ENCODE results near the gene JARID2.

The JARID2 gene

DNA sequence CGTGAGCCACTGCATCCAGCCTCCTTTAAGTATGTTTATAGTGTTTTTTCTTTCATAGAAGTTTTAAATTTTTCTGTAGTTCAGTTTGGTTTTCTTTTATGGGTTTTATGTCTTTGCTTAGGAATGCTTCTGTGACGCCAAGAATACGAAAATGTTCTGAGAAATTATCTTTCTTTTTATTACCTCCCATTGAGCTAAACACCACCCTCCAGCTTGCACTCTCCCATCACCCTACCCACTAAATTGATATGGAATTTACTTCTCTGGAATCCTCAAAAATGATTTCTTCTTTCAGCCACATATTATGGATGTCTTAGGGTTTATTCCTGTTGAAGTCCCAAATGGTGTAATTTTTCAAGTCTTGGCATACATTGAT, 38.1 kb downstream of the JARID2 start:
- DNase-seq (ENCODE audit: low spot score) = no peak
- Histone ChIP-seq H3K9ac (ENCODE audit: low read depth, low read length, poor library complexity) (no peak overlapping the region), H3K14ac (ENCODE audit: low read length) (no peak overlapping the region), H2BK12ac (ENCODE audit: low read length) (no peak overlapping the region), H3K9me3 (replicated peaks in 1 of 2; ENCODE audit: control insufficient read depth in 2 of 2, insufficient read depth in 1 of 2, low read depth in 1 of 2, low read length in 2 of 2) (peaks cover 2 to 5% of the 10 kb centered on the region in 2 donors), H2AK5ac (ENCODE audit: low read depth, low read length) (no peak overlapping the region), H3K27ac (replicated peaks; ENCODE audit: low read length) (no peak overlapping the region), H4K8ac (ENCODE audit: low read depth, low read length) (no peak overlapping the region), H3K4me3 (ENCODE audit: low read length in 2 of 2) (no peak overlapping the region), H3K4me2 (ENCODE audit: insufficient read depth, low read length, poor library complexity, severe bottlenecking) (no peak overlapping the region), H3K36me3 (replicated peaks in 1 of 2; ENCODE audit: control insufficient read depth in 2 of 2, insufficient read depth in 2 of 2, low read length in 2 of 2) (peaks cover 0 to 10% of the 10 kb centered on the region in 2 donors), H2BK120ac (ENCODE audit: low read depth, low read length) (no peak overlapping the region), H3K4me1 (ENCODE audit: control insufficient read depth in 2 of 2, insufficient read depth in 1 of 2, low read depth in 1 of 2, low read length in 2 of 2) (peaks cover 0 to 5% of the 10 kb centered on the region in 2 donors), H2BK15ac (ENCODE audit: low read length) (no peak overlapping the region), H3K23ac (ENCODE audit: low read depth, low read length, poor library complexity) (no peak overlapping the region), H2BK5ac (ENCODE audit: low read length) (no peak overlapping the region), H4K91ac (ENCODE audit: low read depth, low read length, poor library complexity) (no peak overlapping the region), H2AFZ (ENCODE audit: low read length) (no peak overlapping the region), H3K27me3 (ENCODE audit: control insufficient read depth in 3 of 3, insufficient read depth in 3 of 3, low read depth in 1 of 3, low read length in 3 of 3) (no peaks in the 10 kb centered on the region), H3K79me1 (ENCODE audit: low read depth, low read length) (no peaks in the 10 kb centered on the region), H3K4ac (ENCODE audit: low read length) (no peak overlapping the region), H3K18ac (ENCODE audit: low read length) (no peak overlapping the region)
- no CpG with 5 or more reads among the region's 3 CpGs for WGBS, 2 donors (ENCODE audit: extremely low coverage in 2 of 2, insufficient read length in 2 of 2, insufficient replicate concordance in 1 of 2)

DNA sequence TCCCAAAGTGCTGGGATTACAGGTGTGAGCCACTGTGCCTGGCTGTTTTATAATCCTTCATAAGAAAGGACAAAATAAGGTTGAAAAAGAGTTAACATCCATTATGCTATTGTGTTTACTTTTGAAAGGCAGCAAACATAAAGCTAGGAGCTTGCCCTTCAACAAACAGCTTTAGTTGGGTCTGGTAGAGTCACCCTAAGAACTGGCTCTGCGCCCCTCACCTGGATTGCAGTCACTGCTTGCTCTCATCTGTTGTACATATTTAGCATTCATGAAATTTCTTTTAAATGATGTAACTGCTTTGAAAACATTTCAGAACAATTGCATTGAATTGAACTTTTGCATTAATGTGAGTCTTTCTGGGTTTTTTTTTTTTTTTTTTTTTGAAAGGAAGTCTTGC, 38.9 kb downstream of the JARID2 start:
- Histone ChIP-seq H3K9ac (ENCODE audit: low read depth, low read length, poor library complexity) (no peak overlapping the region), H4K8ac (ENCODE audit: low read depth, low read length) (no peak overlapping the region), H3K23ac (ENCODE audit: low read depth, low read length, poor library complexity) (no peak overlapping the region), H2BK12ac (ENCODE audit: low read length) (no peak overlapping the region), H2AK5ac (ENCODE audit: low read depth, low read length) (no peak overlapping the region), H3K4me2 (ENCODE audit: insufficient read depth, low read length, poor library complexity, severe bottlenecking) (no peak overlapping the region), H2BK5ac (ENCODE audit: low read length) (no peak overlapping the region), H3K4ac (ENCODE audit: low read length) (no peak overlapping the region), H2BK120ac (ENCODE audit: low read depth, low read length) (no peak overlapping the region), H3K18ac (ENCODE audit: low read length) (no peak overlapping the region), H4K91ac (ENCODE audit: low read depth, low read length, poor library complexity) (no peak overlapping the region), H3K9me3 (replicated peaks in 1 of 2; ENCODE audit: control insufficient read depth in 2 of 2, insufficient read depth in 1 of 2, low read depth in 1 of 2, low read length in 2 of 2) (peaks cover 2 to 12% of the 10 kb centered on the region in 2 donors), H2BK15ac (ENCODE audit: low read length) (no peak overlapping the region), H3K4me3 (ENCODE audit: low read length in 2 of 2) (no peak overlapping the region), H3K36me3 (replicated peaks in 1 of 2; ENCODE audit: control insufficient read depth in 2 of 2, insufficient read depth in 2 of 2, low read length in 2 of 2) (peaks cover 0 to 10% of the 10 kb centered on the region in 2 donors), H3K27me3 (ENCODE audit: control insufficient read depth in 3 of 3, insufficient read depth in 3 of 3, low read depth in 1 of 3, low read length in 3 of 3) (no peaks in the 10 kb centered on the region), H2AFZ (ENCODE audit: low read length) (no peak overlapping the region), H3K79me1 (ENCODE audit: low read depth, low read length) (no peaks in the 10 kb centered on the region), H3K27ac (replicated peaks; ENCODE audit: low read length) (no peak overlapping the region), H3K4me1 (ENCODE audit: control insufficient read depth in 2 of 2, insufficient read depth in 1 of 2, low read depth in 1 of 2, low read length in 2 of 2) (peaks cover 0 to 5% of the 10 kb centered on the region in 2 donors), H3K14ac (ENCODE audit: low read length) (no peak overlapping the region)
- no CpG with 5 or more reads among the region's 1 CpG for WGBS, 2 donors (ENCODE audit: extremely low coverage in 2 of 2, insufficient read length in 2 of 2, insufficient replicate concordance in 1 of 2)
- DNase-seq (ENCODE audit: low spot score) = no peak

GRCh38 chr6:15285682-15286294, 39.9 kb downstream of the JARID2 start:
- peaks cover 2% of the 10 kb centered on the region for H3K79me1 ChIP-seq (ENCODE audit: low read depth, low read length)
- no CpG with 5 or more reads among the region's 3 CpGs for WGBS, 2 donors (ENCODE audit: extremely low coverage in 2 of 2, insufficient read length in 2 of 2, insufficient replicate concordance in 1 of 2)

GRCh38 chr6:15287670-15288375, 42.0 kb downstream of the JARID2 start:
- no CpG with 5 or more reads among the region's 6 CpGs for WGBS, 2 donors (ENCODE audit: extremely low coverage in 2 of 2, insufficient read length in 2 of 2, insufficient replicate concordance in 1 of 2)
- Histone ChIP-seq H3K4me2 (ENCODE audit: insufficient read depth, low read length, poor library complexity, severe bottlenecking) (no peak overlapping the region), H3K23ac (ENCODE audit: low read depth, low read length, poor library complexity) (no peak overlapping the region), H4K91ac (ENCODE audit: low read depth, low read length, poor library complexity) (no peak overlapping the region), H3K36me3 (replicated peaks in 1 of 2; ENCODE audit: control insufficient read depth in 2 of 2, insufficient read depth in 2 of 2, low read length in 2 of 2) (peaks cover 0 to 19% of the 10 kb centered on the region in 2 donors), H2AK5ac (ENCODE audit: low read depth, low read length) (no peak overlapping the region), H2AFZ (ENCODE audit: low read length) (no peak overlapping the region), H3K4ac (ENCODE audit: low read length) (no peak overlapping the region), H2BK15ac (ENCODE audit: low read length) (no peak overlapping the region), H4K8ac (ENCODE audit: low read depth, low read length) (no peak overlapping the region), H3K14ac (ENCODE audit: low read length) (no peak overlapping the region), H3K27ac (replicated peaks; ENCODE audit: low read length) (no peak overlapping the region), H3K9ac (ENCODE audit: low read depth, low read length, poor library complexity) (no peak overlapping the region), H3K18ac (ENCODE audit: low read length) (no peak overlapping the region), H3K27me3 (ENCODE audit: control insufficient read depth in 3 of 3, insufficient read depth in 3 of 3, low read depth in 1 of 3, low read length in 3 of 3) (no peaks in the 10 kb centered on the region), H3K79me1 (ENCODE audit: low read depth, low read length) (peaks cover 2% of the 10 kb centered on the region), H3K4me1 (ENCODE audit: control insufficient read depth in 2 of 2, insufficient read depth in 1 of 2, low read depth in 1 of 2, low read length in 2 of 2) (peaks cover 0 to 7% of the 10 kb centered on the region in 2 donors), H2BK5ac (ENCODE audit: low read length) (no peak overlapping the region), H3K4me3 (ENCODE audit: low read length in 2 of 2) (no peak overlapping the region), H2BK120ac (ENCODE audit: low read depth, low read length) (no peak overlapping the region), H2BK12ac (ENCODE audit: low read length) (no peak overlapping the region), H3K9me3 (replicated peaks in 1 of 2; ENCODE audit: control insufficient read depth in 2 of 2, insufficient read depth in 1 of 2, low read depth in 1 of 2, low read length in 2 of 2) (peaks cover 2 to 15% of the 10 kb centered on the region in 2 donors)
- no peak for DNase-seq (ENCODE audit: low spot score)

More at GRCh38 chr6:15285682-15286294, 39.9 kb downstream of the JARID2 start:
- H4K8ac ChIP-seq (ENCODE audit: low read depth, low read length) = no peak overlapping the region
- no peak overlapping the region for H2AK5ac ChIP-seq (ENCODE audit: low read depth, low read length)
- no peak overlapping the region for H2BK120ac ChIP-seq (ENCODE audit: low read depth, low read length)
- no peak overlapping the region for H2BK12ac ChIP-seq (ENCODE audit: low read length)
- no peak overlapping the region for H3K23ac ChIP-seq (ENCODE audit: low read depth, low read length, poor library complexity)
- H2AFZ ChIP-seq (ENCODE audit: low read length) = no peak overlapping the region
- H3K27me3 ChIP-seq (ENCODE audit: control insufficient read depth in 3 of 3, insufficient read depth in 3 of 3, low read depth in 1 of 3, low read length in 3 of 3) = no peaks in the 10 kb centered on the region
- peaks cover 0 to 10% of the 10 kb centered on the region in 2 donors for H3K36me3 ChIP-seq (replicated peaks in 1 of 2; ENCODE audit: control insufficient read depth in 2 of 2, insufficient read depth in 2 of 2, low read length in 2 of 2)
- H3K4me2 ChIP-seq (ENCODE audit: insufficient read depth, low read length, poor library complexity, severe bottlenecking) = no peak overlapping the region
- H3K18ac ChIP-seq (ENCODE audit: low read length) = no peak overlapping the region
- H3K4me3 ChIP-seq (ENCODE audit: low read length in 2 of 2) = no peak overlapping the region
- H3K27ac ChIP-seq (replicated peaks; ENCODE audit: low read length) = no peak overlapping the region
- H3K9me3 ChIP-seq (replicated peaks in 1 of 2; ENCODE audit: control insufficient read depth in 2 of 2, insufficient read depth in 1 of 2, low read depth in 1 of 2, low read length in 2 of 2) = peaks cover 2 to 15% of the 10 kb centered on the region in 2 donors
- DNase-seq (ENCODE audit: low spot score) = no peak
- peaks cover 0 to 5% of the 10 kb centered on the region in 2 donors for H3K4me1 ChIP-seq (ENCODE audit: control insufficient read depth in 2 of 2, insufficient read depth in 1 of 2, low read depth in 1 of 2, low read length in 2 of 2)
- no peak overlapping the region for H3K4ac ChIP-seq (ENCODE audit: low read length)
- H4K91ac ChIP-seq (ENCODE audit: low read depth, low read length, poor library complexity) = no peak overlapping the region
- no peak overlapping the region for H2BK5ac ChIP-seq (ENCODE audit: low read length)
- no peak overlapping the region for H2BK15ac ChIP-seq (ENCODE audit: low read length)
- no peak overlapping the region for H3K9ac ChIP-seq (ENCODE audit: low read depth, low read length, poor library complexity)
- no peak overlapping the region for H3K14ac ChIP-seq (ENCODE audit: low read length)

Measured in neuronal stem cell (in vitro differentiated cells).